HG02884 (cell line): ENCODE measurements around the gene ADAMTS12.

ENCODE experiments used
- ATAC-seq: cut with Tn5 transposase; IDR thresholded peaks from one replicate; pipeline ENCODE4 v1.9.1; 2021; ENCODE audit warnings: mild to moderate bottlenecking, moderate library complexity; ENCODE audit not compliant: unreplicated experiment

ADAMTS12 gene

DNA sequence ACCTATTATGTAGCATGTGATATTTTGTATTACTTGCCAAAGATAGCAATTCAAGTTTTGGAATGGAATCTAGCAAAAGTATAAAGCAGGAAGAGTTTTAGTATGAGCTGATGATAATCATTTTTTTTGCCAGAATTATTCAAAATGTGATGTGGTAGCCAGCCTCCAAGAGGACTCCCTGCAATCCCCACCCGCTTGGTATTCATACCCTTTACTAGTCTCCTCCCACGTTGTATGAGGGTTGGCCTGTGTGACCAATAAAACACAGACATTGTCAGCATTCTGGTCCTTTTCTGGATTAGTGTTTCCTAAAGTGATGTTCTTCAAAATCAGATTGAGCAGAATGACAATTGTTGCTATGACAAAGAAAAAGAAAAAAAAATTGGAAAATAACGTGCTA lies 387.2 kb downstream of the ADAMTS12 start:
- no peak for ATAC-seq

DNA sequence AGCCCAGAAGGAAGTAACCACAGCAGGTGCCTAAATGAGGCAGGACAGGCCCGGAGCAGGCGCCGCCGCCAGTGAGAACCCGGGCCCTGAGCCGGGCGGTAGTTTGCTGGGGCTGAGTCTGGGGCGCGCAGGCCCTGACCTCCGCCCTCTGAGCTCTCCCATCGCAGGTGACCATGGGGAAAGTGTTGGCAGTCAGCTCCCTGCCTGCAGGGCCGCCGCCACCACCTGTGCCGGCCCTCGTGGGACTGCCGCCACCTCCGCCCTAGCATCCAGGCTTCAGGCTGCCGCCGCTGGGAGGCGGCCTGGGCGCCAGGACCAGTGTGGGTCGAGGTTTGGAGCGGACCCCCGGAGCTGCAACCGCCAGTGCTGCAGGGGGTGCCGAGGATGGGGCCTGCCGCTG lies 389.9 kb downstream of the ADAMTS12 start:
- ATAC-seq, result no peak

DNA sequence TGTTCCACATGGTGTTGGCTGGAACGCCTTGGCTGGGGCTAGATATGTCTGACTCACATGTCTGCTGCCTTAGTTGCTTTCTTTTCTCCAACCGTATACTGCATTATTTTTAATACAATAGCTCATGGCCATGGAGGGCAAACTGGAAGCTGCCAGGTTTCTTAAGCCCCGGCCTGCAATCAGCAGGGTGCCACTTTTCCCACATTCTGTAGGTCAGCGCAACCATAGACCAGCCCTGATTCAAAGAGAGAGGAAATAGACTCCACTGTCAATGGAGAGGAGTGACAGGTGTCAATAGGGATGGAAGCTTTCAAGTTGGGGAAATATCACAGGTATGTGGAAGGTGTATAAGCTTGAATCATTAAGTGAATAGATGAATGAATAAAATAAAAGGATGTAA lies 390.5 kb downstream of the ADAMTS12 start:
- no peak for ATAC-seq

DNA sequence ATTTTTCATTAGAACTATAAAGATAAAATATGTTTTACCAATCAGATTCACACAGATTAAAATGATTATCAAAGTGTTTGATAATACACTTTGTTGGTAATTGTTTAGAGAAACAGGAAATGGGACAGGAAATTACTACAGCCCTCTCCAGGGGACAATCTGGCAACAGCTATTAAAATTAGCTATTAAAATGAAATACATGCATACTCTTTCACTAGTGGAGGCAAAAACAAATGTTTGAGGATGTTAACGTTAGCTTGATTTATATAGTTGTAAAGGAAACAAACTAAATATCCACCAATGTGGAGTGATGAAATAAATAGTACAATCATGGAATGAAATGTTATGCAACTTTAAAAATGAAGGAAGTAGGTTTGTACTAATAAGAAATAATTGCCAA lies 397.3 kb downstream of the ADAMTS12 start:
- no peak for ATAC-seq

DNA sequence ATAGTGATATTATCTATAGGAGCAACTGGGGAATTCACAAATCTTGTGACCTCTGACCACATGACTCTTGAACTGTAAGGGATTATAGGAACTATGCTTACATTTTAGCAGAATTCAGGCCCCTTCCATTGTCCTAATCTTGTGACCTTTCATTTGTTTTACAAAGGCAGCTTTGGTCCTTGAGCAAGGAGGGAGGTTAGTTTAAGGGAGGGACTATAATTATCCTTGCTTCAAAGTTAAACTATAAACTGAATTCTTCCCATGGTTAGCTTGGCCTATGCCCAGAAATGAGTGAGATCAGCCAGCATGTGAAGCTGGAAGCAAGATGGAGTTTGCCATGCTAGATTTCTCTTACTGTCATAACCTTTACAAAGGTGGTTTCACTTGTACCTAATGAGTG lies 399.8 kb downstream of the ADAMTS12 start:
- no peak for ATAC-seq

DNA sequence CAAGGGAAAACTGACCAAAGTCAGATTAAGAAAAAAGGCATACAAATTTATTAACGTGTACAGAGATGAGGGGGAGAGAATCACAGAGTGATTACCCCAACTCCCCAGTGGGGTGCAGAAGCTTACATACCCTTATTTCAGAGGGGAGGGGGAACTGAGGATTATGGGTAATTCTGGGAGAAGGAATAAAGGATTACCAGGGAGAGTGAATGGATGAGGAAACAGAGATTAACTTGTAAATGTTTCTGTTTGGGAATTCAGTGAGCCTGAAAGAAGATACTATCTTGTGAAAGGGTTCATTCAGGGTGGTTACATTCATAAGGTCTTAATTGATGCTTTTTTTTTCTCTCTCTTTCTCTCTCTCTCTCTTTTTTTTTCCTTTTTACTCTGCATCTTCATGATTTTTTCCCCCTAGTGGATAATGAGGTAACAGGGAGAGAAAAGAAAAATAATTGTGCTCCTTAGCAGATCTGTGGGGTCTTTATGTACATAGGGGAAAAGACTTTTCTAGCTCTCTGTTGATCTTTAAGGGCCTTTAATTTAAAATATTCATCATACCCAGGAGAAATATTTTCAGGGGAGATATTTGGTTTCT lies 401.6 kb downstream of the ADAMTS12 start:
- no peak for ATAC-seq

DNA sequence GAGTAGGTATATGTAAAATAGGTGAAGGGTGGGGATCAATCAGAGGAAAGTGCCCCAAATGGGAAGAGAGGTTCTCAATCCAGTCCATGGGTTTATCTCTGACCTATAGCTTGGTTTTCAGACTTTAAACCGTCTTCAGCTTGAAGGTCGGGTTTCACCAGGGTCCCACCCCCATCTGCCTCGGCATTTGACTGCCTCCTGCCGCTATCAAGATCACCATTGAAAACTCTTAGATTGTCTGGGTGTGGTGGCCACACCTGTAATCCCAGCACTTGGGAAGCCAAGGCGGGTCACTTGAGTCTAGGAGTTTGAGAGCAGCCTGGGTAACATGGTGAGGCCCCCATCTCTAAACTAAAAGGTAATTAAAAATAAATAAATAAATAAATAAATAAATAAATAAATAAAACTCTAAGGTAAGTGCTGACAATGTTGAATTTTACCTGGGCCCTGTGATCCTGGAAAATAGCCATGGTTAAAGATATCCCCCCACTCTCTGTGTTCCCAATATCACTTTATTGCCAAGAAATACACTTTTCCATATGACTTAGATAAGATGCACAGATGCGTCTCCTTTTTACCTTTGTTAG lies 402.2 kb downstream of the ADAMTS12 start:
- no peak for ATAC-seq

DNA sequence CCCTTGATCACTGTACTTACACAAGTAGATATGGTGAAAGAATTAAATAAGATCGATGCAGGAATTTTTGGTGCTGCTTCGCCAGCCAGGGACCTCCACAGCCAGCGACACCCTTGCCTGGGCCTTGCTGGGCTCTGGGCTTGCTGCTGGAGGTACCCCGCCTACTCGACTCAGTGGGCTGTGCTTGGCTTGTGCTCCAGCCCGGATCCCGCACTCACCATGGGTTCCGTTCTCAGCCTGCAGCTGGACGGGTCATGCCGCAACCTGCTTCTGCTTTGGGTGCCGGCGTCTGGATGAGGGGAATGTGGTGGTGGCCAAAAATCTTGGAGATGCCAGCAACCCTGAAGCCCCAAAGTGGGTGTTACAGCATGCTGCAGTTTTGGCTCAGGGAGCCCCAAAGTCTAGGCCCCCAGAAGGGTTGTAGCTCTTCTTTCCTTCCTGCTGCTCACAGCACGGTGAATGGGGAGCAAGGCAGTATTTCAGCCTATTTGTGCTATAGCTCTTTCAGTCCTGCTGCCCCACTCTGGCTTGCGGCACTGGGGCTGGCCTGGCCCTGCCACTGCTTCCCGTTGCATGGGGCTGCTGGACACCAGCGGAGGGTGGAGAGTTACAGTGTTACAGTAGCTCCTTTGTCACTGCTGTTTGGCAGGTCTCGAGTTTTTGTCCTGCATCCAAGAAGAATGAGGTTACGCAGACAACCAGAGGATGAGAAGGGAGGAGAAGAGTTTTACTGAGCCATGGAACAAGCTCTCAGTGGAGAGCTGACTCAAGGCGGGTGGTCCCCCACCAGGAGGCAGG lies 403.0 kb downstream of the ADAMTS12 start:
- ATAC-seq, result no peak

DNA sequence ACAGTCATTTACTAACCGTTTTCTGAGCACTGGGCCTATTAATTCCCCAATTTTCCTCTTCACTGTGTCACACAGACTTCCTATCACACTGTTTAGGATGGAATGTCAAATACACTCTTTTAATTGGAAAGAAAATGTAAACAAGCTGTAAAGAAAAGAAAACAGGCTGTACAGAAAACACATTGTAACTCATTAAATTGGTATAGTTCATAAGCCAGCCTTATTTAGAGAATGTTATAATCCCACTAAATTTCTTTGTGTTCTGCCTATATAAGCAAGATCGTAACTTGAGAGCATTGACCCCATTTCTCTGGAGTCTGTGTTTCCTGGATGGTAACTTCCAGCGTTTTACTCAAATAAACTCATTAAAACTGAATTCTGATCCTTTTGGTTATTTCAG lies 404.6 kb downstream of the ADAMTS12 start:
- no peak for ATAC-seq

DNA sequence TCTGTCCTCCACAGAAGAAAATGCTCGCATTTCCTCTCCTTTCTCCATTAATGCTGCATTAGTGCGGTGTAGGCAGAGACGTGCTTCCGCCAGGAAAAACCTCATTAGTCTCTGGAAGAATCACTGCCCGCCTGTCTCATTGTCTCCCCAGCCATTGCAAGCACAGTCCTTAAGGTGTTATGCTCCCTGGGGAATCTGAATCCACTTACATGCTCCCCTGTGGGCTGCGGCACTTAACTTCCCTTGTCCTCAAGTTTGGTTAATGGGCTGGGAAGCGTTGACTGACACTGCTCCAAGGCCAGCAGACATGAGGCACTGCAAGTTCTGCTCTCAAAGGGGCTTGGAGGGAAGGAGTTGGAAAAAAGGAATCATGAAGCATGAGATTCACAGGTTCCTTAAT lies 409.5 kb downstream of the ADAMTS12 start:
- ATAC-seq, result no peak

DNA sequence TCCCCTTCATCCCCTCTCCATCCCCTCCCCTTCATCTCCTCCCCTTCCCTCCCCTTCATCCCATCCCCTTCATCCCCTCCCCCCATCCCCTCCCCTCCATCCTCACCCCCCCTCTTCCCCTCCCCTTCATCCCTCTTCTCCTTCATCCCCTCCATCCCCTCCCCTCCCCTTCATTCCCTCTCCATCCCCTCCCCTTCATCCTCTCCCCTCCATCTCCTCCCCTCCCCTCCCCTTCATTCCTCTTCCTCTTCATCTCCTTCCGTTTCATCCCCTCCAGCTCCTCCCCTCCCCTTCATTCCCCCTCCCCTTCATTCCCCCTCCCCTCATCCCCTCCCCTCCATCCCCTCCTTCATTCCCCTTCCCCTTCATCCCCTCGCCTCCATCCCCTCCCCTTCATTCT lies 410.9 kb downstream of the ADAMTS12 start:
- ATAC-seq, result no peak

DNA sequence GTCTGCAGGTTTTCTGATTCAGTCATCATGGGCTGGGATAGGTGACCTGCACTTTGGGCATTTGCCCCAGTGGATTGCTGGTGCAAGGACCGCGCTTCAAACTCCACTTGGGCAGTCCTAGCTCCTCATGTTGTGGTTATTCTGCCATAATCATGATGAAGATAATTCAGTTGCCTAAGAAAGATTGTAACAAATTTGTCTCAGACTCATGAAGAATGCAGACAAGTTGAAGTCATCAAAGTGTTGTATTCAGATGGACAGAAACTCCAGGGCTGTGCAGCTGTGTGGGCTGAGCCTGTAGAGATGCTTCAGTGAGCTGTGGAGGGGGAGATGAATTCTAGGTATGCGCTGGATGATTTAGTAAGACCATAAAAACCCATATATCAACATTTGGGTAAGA lies 412.5 kb downstream of the ADAMTS12 start:
- no peak for ATAC-seq

DNA sequence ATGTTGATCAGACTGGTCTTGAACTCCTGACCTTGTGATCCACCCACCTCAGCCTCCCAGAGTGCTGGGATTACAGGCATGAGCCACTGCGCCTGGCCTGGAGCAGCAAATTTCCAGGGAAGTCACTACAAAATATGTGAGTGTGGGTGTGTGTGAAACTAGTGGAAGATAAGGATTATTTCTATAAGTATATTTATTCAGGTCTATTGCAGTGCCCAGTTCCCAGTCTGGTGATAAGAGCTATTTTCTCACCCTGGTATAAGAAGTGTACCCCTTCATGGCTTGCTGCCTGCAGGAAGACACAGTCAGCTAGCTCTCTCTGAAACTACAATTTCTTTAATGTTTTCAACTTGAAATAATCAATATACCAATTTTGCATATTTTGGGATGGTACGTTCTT lies 414.0 kb downstream of the ADAMTS12 start:
- no peak for ATAC-seq

DNA sequence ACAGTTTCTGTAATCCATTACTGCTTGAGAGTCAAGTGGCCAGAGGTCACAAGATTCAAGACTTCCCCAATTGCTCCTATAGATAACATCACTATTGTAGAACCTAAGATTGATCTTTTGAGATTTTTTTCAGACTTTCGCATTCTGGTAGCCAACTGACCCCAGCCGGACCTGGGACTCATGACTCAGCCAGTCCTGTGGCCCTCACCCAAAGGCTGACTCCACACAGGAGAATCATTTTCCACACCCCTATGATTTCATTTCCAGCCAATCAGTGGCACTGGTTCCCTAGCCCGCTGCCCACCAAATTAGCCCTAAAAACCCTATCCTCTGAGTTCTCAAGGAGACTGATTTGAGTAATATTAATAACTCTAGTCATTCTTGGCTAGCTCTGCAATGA lies 414.8 kb downstream of the ADAMTS12 start:
- no peak for ATAC-seq

DNA sequence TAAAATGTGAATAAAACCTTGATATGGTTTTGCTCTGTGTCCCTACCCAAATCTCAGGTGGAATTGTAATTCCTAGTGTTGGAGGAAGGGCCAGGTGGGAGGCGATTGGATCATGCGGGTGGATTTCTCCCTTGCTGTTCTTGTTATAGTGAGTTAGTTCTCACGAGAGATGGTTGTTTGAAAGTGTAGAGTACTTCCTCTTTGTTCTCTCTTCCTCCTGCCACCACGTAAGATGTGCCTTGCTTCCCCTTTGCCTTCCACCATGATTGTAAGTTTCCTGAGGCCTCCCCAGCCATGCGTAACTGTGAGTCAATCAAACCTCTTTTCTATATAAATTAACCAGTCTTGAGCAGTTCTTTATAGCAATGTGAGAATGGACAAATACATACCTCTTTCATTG lies 416.1 kb downstream of the ADAMTS12 start:
- ATAC-seq, result no peak

DNA sequence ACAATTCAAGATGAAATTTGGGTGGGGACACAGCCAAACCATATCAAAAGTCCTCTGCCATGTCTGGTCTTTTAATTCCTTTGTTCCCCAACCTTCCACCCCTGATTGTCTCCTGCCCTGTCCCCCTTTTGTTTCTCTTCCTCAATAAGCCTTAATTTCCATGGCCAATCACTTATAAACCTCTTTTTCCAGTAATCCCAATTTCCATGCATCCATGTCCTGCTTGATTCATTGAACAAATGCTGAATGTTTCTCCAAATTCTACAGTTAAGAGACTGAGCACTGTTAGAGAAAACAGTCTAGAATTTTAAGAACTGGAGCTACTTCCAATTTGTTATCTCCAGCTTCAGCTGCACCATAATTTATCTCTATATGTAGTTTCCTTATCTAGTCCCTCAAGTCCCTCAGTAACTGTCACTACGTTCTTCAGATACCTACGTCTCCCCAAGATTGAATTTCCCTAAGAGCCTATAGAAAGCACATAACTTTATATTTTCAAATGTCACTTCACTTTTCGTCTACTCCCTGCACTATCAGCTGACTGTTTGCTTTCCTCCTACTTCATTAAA lies 416.8 kb downstream of the ADAMTS12 start:
- no peak for ATAC-seq

DNA sequence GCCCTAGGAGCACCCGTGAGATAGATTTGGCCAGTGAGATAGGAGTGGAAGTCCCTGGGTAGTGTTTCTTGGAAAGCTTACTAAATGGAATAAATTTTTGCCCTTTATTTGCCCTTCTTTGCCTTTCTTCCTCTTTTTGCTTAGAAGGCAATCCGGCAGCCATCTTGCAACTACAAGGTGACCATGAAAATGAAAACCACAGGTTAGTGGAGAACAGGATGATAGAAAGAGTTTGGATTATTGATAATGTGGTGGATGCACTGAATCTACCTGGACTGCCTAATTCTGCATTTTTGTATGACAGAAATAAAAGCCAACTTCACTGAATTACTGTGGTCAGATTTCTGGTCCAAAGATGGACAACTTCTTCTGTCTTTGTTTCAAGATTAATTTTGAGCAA lies 417.8 kb downstream of the ADAMTS12 start:
- ATAC-seq, result no peak
